ENCODE results near the gene TMEM117. TPM values are rescaled to one million over a fixed set of nuclear protein-coding genes. Genes with fewer than 3 reads are reported as not detected.

TMEM117 gene
- total RNA-seq, 1 donor from 2014 or later = 0.80 TPM

DNA sequence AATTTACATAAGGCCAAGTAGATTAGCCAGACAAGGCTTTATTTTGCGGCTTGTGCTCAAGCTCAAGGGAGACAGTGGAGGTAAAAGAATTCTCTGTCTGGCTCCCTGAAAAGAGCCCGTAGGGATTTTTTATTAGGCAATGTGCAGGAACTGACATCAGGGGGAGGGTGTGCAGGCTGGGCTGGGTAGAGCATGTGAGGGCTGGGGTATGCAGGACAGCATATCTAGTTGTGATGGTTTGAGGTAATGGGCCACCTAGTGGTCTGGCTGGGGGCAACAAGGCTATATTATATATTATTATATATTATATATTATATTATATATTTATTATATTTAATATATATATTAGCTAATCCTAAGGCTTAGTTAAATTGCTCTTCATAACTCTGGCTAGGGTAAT lies 102.1 kb downstream of the TMEM117 start:
- H3K4me3 Mint-ChIP-seq (ENCODE audit: unreplicated experiment) = no peak overlapping the region
- no peaks in the 10 kb centered on the region for H3K36me3 Mint-ChIP-seq (ENCODE audit: low read depth, unreplicated experiment)
- H3K9me3 Mint-ChIP-seq (ENCODE audit: unreplicated experiment) = no peaks in the 10 kb centered on the region
- no peak overlapping the region for H3K27ac Mint-ChIP-seq (ENCODE audit: unreplicated experiment)
- TF ChIP-seq, protein P1, sequence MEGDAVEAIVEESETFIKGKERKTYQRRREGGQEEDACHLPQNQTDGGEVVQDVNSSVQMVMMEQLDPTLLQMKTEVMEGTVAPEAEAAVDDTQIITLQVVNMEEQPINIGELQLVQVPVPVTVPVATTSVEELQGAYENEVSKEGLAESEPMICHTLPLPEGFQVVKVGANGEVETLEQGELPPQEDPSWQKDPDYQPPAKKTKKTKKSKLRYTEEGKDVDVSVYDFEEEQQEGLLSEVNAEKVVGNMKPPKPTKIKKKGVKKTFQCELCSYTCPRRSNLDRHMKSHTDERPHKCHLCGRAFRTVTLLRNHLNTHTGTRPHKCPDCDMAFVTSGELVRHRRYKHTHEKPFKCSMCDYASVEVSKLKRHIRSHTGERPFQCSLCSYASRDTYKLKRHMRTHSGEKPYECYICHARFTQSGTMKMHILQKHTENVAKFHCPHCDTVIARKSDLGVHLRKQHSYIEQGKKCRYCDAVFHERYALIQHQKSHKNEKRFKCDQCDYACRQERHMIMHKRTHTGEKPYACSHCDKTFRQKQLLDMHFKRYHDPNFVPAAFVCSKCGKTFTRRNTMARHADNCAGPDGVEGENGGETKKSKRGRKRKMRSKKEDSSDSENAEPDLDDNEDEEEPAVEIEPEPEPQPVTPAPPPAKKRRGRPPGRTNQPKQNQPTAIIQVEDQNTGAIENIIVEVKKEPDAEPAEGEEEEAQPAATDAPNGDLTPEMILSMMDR (IDR thresholded peaks at IDR 0.05; ENCODE audit: unreplicated experiment) = peak; percentile 61
- no peaks in the 10 kb centered on the region for H3K4me1 Mint-ChIP-seq (ENCODE audit: unreplicated experiment)
- no peak for DNase-seq (ENCODE audit: low spot score)
- H3K27me3 Mint-ChIP-seq (ENCODE audit: unreplicated experiment) = no peaks in the 10 kb centered on the region

DNA sequence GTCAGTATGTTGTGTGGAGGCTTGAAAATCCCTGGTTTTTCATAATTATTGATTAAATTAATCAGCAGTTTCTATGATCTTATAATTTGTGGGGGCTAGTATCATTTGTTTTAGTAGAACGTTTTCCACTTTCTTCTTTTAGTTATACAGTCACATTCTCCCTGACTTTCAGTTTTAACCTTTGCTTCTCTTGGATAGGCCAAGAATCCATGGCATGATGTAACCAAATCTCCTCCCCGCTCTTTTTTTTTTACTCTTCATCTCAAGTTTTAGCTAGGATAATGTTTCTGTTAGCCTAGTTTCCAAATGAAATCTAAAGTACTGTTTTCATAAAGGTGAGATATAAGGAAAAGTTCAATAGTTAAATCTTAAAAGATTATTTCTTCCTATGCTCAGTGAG lies 106.5 kb downstream of the TMEM117 start:
- Mint-ChIP-seq H3K27ac (ENCODE audit: unreplicated experiment) (no peak overlapping the region), H3K4me3 (ENCODE audit: unreplicated experiment) (no peak overlapping the region), H3K4me1 (ENCODE audit: unreplicated experiment) (no peaks in the 10 kb centered on the region), H3K27me3 (ENCODE audit: unreplicated experiment) (no peaks in the 10 kb centered on the region), H3K9me3 (ENCODE audit: unreplicated experiment) (no peaks in the 10 kb centered on the region), H3K36me3 (ENCODE audit: low read depth, unreplicated experiment) (no peaks in the 10 kb centered on the region)
- TF ChIP-seq, protein P1 (IDR thresholded peaks at IDR 0.05; ENCODE audit: unreplicated experiment) = no peak
- no peak for DNase-seq (ENCODE audit: low spot score)

DNA sequence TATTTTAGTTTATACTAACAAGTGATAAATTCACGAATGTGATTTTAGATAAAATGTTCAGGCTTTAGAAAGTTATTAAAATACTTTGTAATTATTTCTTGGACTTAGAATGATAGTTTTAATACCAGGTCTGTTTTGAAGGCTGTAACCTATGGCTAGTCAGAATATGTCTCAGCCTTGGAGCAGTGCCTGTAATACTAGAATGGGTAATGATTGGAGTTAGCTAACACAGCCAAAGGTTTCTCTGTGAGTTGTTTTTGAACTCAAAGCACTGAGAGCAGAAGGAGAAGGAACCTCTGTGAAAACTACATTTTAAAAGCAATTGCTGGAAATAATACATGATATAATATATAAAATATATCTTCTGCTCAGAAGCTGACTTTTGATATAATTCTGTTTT lies 110.1 kb downstream of the TMEM117 start:
- no peak overlapping the region for H3K27ac Mint-ChIP-seq (ENCODE audit: unreplicated experiment)
- H3K9me3 Mint-ChIP-seq (ENCODE audit: unreplicated experiment) = no peaks in the 10 kb centered on the region
- no peak overlapping the region for H3K4me3 Mint-ChIP-seq (ENCODE audit: unreplicated experiment)
- DNase-seq (ENCODE audit: low spot score) = no peak
- no peaks in the 10 kb centered on the region for H3K4me1 Mint-ChIP-seq (ENCODE audit: unreplicated experiment)
- H3K36me3 Mint-ChIP-seq (ENCODE audit: low read depth, unreplicated experiment) = no peaks in the 10 kb centered on the region
- no peaks in the 10 kb centered on the region for H3K27me3 Mint-ChIP-seq (ENCODE audit: unreplicated experiment)
- TF ChIP-seq, protein P1 (IDR thresholded peaks at IDR 0.05; ENCODE audit: unreplicated experiment) = no peak

DNA sequence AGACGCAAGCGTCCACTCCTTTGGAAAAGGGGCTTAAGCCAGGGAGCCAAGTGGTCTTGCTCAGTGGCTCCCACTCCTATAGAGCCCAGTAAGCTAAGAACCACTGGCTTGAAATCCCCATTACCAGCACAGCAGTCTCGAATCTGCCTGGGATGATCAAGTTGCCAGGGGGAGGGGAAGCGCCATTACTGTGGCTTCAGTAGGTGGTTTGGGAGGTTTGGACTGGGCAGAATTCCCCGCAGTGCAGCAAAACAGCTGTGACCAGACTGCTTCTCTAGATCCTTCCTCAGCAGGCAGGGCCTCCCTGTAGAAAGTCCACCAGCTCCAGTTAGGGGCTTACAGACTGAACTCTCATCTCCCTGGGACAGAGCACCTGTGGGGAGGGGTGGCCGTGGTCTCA lies 115.4 kb downstream of the TMEM117 start:
- Mint-ChIP-seq H3K9me3 (ENCODE audit: unreplicated experiment) (no peaks in the 10 kb centered on the region), H3K27me3 (ENCODE audit: unreplicated experiment) (peaks cover 3% of the 10 kb centered on the region), H3K27ac (ENCODE audit: unreplicated experiment) (no peak overlapping the region), H3K4me3 (ENCODE audit: unreplicated experiment) (no peak overlapping the region), H3K36me3 (ENCODE audit: low read depth, unreplicated experiment) (no peaks in the 10 kb centered on the region), H3K4me1 (ENCODE audit: unreplicated experiment) (no peaks in the 10 kb centered on the region)
- TF ChIP-seq, protein P1 (IDR thresholded peaks at IDR 0.05; ENCODE audit: unreplicated experiment) = no peak
- DNase-seq (ENCODE audit: low spot score) = no peak

DNA sequence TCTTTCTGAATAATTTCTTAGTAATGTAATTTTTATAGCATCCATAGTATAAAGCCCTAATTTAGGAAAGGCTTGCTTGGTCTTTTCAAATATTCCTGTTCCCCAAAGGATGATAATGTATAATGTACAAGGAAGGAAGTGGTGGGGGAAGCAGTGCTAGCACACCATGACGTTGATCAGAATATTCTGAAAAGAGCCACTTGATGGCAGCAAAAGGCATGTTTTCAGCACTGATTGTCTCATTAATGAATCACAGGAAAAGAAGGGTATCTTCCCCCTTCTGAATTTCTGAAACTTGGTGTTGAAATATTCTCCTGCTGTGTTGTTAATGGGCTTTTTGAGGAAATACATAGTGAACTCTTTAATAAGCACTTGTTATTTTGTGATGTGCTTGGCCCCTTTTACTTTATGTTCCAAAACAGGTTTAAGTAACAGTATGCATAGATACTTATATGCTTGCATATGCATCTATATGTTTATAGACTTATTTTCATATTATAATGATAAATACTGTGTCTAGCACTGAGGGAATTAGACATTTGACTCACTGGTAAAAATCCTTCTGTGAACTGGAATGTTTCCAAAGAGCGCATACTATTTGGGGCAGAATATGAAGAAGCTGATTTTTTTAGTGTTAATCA lies 122.0 kb downstream of the TMEM117 start:
- peaks cover 5% of the 10 kb centered on the region for H3K4me1 Mint-ChIP-seq (ENCODE audit: unreplicated experiment)
- H3K4me3 Mint-ChIP-seq (ENCODE audit: unreplicated experiment) = no peak overlapping the region
- H3K27ac Mint-ChIP-seq (ENCODE audit: unreplicated experiment) = no peak overlapping the region
- peak; percentile 41 for DNase-seq (ENCODE audit: low spot score)
- TF ChIP-seq, protein P1 (IDR thresholded peaks at IDR 0.05; ENCODE audit: unreplicated experiment) = no peak
- H3K27me3 Mint-ChIP-seq (ENCODE audit: unreplicated experiment) = peaks cover 3% of the 10 kb centered on the region
- no peaks in the 10 kb centered on the region for H3K36me3 Mint-ChIP-seq (ENCODE audit: low read depth, unreplicated experiment)
- no peaks in the 10 kb centered on the region for H3K9me3 Mint-ChIP-seq (ENCODE audit: unreplicated experiment)
